Measurements from ENCODE around the gene PPP1R12A.

- TF ChIP-seq CTCF (IDR thresholded peaks at IDR 0.05) = no peak
- no peak for TF ChIP-seq POLR2AphosphoS5 (IDR thresholded peaks at IDR 0.05)
- TF ChIP-seq POLR2A (IDR thresholded peaks at IDR 0.05) = no peak
These were observed 47.0 kb downstream of the PPP1R12A start for GRCh38 chr12:79887890-79888289.

All from breast epithelium (tissue), 3 donors.